Skin of body (tissue), 2 donors: ENCODE measurements around the gene CISD1. TPM values are rescaled to one million over a fixed set of nuclear protein-coding genes. Genes with fewer than 3 reads are reported as not detected.

Experiments used
- DNase-seq: peaks from one replicate; lab custom pipeline; 2025; lab: John Stamatoyannopoulos, UW
- total RNA-seq: library from RNA; depleted of rRNA; stranded (reverse); fragments of >200 nt; gene quantifications from one replicate; pipeline ENCODE4 v1.2.3, GENCODE V29; 2014

The CISD1 gene
- total RNA-seq, 1 donor from 2014 or later, result 7.5 TPM

DNA sequence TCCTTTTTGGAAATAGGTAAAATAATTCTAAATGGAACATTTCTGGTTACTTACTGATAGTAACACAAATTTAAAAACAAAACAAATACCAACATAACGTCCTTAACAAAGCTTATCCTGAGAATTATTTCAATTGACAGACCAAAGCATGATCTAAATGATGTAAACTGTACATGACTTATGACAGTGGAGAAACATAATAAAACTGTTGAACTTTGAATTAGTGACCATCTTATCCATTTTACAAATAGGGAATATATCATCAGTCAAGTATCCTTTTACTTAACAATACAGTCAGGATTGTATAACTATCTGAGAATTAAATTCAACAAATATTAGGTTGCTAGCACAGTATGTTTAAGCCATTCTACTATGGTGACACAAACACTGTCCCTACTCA, 3.7 kb upstream of the CISD1 start:
- DNase-seq, result no peak

DNA sequence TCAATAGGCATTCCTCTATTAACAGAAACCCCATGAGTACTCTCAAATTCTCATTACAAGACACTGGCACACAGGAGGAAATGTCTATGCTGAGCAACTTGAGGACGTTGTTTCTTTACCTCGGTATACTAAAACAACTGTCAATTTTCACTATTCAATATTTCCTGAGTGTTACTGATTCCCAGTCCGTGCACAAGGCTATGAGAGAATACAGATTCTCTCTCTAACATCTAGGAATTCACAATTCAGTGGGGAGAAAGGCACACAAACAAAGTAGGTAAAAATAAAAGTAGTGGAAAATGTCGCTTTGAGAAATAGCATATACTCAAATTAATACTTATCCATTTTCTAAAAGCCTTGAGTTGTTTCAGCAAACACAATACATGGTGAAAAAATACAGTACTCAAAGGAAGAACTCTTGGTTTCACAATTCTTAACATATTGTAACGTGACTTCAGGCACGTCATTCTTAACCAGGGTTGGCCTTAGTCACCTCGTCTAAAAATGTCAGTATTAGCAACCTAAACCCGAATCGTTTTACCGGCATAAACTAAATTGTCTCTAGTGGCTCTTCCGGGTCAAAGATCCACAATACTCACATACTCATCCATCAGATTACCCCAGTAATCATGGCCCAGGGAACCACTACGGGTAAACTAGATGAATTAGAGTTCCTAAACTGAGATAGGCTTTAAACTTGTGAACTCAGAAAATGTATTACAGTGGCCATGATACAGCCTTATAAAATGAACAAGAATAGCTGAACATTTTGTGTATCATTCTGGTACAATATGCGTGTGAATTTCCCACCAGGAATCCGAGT, 2.7 kb upstream of the CISD1 start:
- DNase-seq, result peak; percentile 52

DNA sequence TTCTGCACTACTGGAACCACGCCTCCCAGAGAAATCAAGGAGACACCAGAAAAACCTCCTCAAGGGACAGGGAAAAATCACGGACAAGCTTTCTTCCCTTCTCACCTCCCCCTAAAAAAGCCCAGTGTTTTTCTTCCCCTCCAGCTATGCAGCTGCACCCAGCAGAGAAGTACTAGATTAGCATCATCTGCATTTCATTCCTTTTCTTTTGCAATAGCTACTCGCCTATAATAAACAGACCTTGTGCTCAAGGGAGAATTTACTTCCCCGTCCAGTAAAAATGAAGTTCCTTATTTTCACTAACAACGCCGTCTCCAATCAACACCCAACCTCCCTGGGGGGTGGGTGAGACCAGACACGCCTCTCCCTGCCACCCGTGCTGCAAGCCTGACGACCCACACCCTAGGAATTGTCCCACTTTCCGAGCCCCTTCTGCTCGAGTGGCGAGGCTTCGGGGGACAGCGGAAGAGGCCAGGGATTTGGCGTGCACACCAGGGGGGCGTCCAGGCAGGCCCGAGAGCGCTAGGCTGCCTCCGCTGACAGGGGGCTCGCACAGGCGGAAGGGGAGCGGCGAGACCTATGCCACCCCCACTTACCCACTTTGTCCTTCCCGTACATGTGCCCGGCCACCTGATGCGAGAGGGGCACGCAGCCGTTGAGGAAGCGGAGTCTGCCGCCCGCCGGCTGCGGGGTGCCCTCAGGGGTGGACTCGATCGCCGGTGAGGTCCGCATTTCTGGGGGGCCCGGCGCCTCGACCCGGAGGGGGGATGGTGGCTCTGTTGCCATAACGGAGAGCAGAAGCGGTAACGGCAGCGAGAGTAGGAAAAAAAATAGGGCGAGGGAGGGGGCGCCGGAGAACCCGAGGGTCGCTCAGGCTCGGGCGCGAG, 1.9 kb upstream of the CISD1 start:
- DNase-seq, result peak; percentile 58

DNA sequence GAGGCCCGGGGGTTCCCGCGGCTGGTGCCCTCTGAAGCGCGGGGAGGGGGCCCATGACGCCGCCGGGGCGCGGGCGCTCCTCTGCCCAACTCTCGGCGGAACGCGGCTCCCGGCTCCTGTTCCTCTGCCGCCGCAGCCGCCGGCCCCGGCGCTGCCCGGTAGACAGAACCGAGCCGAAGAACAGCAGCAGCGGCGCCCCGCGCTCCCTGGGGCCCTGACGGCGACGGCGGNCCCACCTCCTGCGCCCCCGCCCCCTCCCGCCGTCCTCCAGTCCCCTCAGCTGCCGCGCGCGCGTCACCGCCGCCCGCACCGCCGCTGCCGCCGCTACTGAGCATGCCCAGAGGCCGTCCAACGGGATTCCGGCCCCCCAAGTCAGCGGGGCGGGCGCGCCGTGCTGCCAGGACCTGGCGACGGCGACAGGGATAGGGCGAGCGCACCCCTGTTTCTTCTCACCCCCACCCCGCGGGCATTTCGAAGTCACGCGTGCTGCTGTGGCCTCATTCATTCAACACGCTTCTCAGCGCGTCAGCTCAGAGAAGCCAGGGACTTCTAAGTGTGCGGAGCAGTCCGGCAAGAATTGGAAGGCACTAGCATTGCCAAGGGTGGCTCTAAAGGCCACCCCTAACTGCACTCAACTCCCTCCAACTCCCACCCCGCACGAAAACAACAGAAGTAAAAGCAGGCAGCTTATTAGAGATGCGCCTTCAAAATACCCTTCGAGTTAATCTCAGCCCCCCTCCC, 1.1 kb upstream of the CISD1 start, which contains the start of gene IPMK:
Gene IPMK (minus strand): TSS at position 182 of the 741 bp plus-strand sequence. CDS start 283 bp downstream, outside the sequence.
- DNase-seq, result peak; percentile 82

DNA sequence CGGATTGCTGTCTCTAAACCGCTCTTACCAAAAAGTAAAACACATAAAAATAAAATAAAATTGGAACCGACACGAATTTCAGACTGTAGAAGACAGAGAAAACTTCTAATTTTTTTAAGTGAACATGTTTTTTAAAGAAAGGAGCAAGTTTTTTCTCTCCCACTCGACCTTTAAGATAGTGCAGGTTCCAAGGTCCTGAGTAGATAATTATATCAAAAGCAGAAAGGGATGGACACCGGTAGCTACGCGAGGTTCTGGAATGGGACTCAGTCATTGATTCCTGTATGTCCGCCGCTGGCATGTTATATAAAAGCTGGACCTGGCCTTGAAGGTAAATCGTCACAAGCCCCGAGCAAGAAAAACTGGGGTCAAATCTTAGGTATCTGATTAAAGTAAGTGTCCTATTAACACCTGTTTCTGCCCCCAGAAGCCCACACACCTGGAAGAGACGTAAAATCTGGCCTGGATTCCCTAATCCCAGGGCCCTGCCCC, 462 bp upstream of the CISD1 start:
- DNase-seq, result peak; percentile 49

DNA sequence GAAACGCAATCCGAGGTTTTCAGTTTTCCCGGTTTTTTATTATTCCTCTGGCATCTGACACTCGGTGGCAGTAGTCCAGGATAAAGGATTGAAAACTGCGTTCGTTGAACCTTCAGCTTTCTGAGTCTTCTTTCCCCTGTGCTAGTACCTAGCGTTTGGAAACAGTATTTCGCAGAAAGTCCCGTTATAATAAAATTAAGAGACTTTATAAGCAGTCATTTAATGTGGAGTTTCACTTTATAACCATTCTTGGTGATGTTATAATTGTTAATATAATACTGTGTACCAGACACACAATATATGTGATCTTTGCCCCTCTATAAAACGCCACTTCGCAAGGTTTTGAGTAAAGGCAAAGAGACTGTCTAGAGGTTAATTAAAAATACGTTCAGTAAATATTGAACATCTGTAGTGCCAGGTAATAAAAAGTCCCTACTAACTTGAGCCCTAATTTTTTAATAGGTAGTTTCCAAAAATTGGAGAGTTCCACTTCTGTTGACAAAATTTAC, 874 bp downstream of the CISD1 start:
- no peak for DNase-seq

DNA sequence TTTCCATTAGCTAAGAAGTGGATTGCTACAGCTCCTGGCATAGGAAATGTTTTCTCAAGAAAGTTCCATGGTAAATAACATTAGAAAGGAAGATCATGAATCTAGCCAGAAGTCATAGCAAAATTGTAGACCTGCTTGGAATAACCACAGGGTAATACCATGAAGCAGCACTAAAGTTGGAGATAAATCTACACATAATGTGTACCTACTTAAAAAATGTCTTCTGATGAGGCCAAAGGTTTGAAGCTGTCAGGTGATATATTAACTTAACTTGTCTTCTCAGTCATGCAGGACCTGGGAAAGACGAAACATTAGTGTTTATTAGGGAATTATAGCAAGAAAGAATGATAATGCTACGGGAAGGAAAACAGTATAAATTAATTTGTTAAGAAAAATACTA, 6.3 kb downstream of the CISD1 start:
- DNase-seq, result no peak

DNA sequence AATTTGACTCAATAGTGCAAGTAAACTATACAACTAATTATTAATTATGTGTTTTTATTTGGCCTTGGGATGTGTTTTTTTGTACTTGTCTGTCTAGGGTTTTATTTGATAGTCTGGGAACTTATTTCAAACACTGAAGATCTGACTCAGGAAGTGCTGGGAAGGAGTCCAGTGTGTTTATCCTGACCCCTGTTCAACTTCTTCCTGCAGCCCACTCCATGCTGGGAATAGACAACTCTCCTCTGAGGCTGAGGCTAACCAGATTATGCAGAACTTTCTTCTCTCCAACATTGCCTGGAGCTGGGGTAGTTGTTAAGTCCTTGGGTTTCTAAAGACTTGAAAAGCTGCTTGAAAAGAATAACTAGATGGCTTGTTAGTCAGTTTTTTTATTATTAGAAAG, 6.9 kb downstream of the CISD1 start:
- no peak for DNase-seq

DNA sequence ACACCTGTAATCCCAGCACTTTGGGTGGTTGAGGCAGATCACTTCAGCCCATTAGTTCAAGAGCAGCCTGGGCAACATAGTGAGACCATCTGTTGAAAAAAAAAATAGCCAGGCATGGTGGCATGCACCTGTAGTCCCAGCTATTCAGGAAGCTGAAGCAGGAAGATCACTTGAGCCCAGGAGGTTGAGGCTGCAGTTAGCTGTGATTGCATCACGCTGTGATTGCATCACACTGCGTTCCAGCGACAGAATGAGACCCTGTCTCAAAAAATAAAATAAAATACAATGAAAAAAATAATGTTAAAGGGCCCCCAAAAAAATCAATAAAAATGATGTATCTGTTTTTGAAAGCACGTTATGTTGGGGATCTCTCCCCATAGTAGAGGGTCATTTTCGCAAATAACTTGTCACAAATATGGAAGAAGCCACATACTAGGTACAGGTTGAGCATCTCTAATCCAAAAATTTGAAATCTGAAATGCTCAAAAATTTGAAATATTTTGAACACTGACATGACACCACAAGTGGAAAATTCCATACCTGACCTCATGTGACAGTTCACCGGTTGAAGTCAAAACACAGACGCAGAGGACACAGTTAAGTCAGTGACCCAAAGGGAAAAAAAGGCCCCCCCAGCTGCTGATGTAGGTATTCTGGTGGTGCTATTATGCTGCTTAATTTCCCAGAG, 9.5 kb downstream of the CISD1 start:
- DNase-seq, result no peak

DNA sequence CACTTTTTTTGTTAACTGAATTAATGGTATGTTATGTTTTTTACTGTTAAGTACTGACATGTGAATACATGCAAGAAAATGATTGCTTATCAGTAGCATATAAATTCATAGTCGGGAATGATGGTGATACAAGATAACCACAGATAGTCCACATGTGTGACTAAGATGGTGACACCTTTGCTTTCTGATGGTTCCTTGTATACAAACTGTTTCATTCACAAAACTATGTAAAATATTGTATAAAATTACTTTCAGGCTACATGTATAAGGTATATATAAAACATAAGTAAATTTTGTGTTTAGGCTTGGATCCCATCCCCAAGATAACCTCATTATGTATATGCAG, 10.0 kb downstream of the CISD1 start:
- no peak for DNase-seq

DNA sequence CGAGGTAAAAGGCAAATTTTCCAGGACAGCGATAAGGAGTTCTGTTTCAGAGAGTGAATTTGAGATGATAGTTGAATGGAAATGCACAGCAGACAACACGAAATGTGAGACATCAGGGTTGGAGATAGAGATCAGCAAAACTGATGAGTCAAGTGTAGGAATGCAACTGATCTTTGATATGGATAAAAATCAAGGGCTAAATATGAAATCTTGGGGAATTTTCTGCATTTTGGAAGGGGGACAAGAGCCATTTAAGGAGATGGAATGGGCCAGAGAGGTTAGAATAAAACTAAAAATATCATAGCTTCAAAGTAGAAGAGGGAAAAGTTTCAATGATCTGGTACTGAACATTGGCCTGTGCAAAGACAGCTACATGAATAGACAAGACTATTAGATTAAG, 11.5 kb downstream of the CISD1 start:
- DNase-seq, result no peak

DNA sequence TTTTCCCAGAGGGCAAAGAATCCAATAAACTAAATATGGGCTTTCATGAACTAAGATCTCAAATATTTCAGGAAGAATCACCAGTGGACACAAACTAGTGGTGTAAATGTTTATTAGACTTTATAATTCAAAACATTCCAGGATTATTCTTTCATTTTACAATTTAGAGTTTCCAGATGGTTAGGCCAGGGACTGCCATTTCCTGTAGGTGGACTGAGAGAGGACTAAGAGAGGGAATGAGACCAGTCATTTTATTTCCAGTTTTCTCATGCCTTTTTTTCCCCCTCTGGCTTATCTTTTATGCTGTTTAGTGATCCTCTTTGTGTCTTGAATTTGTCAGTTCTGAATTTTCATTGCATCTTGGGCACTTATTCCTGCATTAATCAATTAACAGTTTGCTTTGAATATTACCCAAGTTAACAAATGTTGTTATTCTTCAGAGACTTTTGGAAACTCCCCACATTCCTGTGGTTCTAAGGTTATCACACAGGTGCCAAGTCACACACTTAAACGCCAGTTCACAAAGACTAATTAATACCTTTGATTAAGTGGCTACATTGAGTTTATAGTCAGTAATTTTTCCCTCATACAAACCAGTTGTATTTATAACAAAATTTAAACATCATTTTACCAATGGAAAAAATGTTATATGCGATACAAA, 12.3 kb downstream of the CISD1 start:
- DNase-seq, result no peak

DNA sequence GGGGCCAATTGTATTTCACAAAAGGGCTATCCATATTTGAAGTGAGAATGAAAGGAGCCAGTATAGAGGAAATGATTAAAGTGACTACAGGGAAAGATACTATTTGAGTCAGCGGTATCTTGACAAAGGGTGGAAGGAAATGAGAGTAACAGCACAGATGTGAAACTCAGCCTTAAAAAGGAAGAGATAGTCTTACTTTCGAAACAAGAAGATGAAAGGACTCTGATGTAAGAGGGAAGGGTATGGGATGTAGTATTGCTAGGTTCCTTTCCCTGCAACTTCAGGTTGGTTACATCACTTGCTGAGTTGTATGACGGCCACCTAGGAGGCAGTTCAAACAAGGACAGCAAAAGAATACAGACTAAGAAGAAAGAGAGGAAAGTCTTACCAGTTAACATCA, 13.7 kb downstream of the CISD1 start:
- no peak for DNase-seq

DNA sequence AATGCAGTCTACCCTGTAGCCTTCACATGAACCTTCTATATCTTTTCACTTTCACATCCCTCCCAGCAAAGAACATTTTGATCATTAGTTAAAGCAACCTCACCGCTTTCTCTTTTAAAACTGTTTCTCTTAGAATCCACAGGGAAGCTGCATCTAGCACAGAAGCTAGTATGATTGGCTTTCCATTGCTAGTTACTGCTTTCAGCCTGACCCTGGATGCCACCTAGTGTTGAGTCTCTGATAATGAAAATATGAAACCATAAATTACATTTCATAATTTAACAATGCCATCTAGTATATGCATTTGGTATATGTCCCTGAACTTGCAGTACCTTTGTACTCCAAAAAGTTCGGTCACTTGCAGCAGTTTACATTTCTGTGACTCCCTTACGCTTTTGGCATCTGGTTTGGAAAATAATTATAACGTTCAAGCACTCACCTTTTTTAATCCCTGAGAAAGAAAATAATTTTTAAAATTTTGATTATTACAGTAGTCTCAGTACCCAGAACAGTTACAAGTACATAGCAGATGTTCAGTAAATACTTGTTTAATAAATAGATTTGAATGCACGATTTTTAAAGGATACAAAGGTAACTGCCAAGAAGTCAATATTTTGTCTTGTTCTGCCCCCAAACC, 22.7 kb downstream of the CISD1 start:
- peak; percentile 58 for DNase-seq

DNA sequence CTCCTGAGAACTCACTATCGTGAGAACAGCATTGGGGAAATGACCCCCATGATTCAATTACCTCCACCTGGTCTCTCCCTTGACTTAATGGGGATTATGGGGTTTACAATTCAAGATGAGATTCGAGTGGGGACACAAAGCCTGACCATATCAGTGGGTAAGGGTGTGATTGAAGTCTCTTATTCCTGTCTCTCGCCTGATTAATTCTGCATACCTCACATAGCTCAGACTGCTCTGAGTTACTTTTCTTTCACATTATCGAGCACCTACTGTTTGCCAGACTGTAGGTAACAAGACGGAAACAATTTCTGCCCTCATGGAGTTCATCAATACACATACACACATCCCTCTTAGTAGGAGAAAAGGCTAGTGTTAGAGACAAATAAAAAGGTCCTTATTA, 25.0 kb downstream of the CISD1 start:
- DNase-seq, result no peak

DNA sequence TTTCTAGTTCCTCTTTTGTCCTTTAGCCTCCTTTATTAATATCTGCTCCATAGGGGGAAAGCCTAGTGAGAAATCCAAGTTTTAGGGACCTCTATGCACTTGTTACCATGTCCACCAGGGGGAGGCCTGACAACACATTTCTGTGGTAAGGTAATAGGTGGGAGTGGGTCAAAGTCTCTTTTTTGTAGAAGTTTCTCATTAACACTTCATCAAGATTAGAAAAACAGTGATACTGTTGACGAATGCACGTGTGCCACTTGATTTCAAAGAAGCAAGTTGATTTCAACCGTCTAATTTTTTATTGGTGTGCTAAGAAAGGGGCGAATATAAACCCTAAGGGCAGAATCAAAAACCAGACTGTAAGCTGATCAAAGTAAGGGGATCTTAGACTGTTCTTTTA, 30.6 kb downstream of the CISD1 start:
- DNase-seq, result no peak

DNA sequence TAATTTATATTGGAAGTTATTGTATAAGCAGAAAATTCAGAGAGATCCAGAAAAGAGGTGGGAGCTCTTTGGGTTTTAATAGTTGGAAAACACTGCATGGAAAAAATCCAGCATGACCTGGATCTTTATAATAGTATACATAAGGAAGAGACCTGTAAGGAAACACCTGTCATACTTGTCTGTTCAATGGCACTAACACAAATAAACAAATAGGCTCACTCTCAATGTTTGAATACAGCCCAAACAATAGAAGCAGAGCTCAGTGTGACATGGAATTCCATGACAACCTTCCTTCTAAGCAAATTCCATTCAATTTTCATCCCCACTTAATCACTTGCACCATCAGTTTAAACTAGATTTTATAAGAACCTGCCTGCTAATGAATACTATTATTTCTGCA, 31.7 kb downstream of the CISD1 start:
- no peak for DNase-seq

DNA sequence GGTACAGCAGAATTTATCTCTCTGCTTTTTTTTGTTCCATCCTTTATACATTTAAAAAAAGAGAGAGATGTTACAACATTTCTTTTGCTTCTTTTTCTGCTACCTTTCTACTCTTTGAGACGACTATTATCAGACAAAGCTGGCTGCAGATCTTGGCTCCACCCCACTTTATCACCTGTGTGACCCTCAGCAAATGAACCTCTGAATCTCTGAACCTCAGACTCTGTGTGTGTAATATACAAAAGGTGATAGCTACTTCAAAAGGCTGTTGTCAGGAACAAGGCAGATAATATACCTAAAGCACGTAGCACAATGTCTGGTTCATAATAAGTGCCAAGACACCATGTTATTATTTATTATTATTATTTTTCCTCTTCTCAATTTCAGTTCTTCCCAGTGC, 33.3 kb downstream of the CISD1 start:
- no peak for DNase-seq

DNA sequence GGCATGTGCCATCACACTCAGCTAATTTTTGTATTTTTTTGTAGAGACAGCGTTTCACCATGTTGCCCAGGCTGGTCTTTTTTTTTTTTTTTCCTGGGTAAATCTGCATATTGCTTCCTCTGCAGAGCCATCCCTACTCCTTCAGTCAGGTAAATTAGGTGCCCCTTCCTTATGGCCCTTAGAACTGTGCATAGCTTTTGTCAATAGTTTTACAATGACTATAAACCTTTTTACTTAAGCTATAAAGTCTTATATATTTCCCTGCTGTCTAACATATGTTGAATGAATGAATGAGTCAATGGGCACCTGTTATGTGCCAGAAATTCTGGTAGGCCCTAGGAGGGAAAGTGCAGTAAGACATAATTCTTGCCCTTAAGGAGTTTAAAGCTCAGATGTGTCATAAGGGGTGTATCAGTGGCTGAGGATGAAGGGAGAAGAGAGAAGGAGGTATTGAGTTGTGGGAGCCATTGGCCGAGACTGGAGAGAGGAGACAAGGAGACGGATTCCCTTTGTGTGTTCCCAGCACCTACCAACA, 35.2 kb downstream of the CISD1 start:
- no peak for DNase-seq

DNA sequence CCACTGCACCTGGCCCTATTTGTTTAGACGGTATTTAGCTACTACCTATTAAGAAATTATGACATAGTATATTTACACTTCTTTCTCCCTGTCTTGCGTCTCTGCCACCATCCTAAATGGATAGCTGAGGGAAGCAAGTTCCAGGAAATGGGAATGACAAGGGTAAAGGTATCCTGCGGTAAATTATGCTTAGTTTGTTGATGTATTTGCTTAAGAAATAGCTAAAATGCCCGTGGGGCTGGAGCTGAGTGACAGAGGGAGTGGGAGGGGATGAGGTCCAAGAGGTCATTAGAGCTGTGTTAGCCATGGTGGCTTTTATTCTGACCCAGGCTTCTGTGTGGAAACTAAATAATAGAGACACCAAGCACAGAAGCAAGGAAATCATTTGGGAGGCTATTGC, 36.9 kb downstream of the CISD1 start:
- DNase-seq, result no peak
